Thyroid gland (tissue), 4 donors: Measurements from ENCODE around the gene POLK. TPM values are rescaled to one million over a fixed set of nuclear protein-coding genes. Genes with fewer than 3 reads are reported as not detected.
"Not testable (repeated sequence)": the region's sequence is repeated elsewhere in the genome, so short reads cannot be mapped to it uniquely, and the experiment has no call there.

ENCODE experiments used
- DNase-seq, 2 donors: peaks; one replicate each; pipeline ENCODE4 v3.0.0-alpha.2; 2019
- H3K27ac ChIP-seq, 3 donors: fragments of 200-600 bp; sonication (generic); 1 replicate in 2 of 3; 2 replicates in 1 of 3; pipeline ENCODE4 v1.5.1; 2016 to 2019; ENCODE audit warnings: mild to moderate bottlenecking in 1 of 3, moderate library complexity in 1 of 3
- H3K27me3 ChIP-seq: fragments of 200-600 bp; sonication (generic); one replicate; pipeline ENCODE4 v1.5.1; 2019
- H3K36me3 ChIP-seq, 2 donors: fragments of 200-600 bp; sonication (generic); one replicate each; pipeline ENCODE4 v1.5.1; 2016 to 2019
- H3K4me1 ChIP-seq, 2 donors: fragments of 200-600 bp; sonication (generic); one replicate each; pipeline ENCODE4 v1.5.1; 2017 to 2019
- H3K4me3 ChIP-seq, 3 donors: fragments of 200-600 bp; sonication (generic); replicated peaks in 1 of 3; 1 replicate in 2 of 3; 2 replicates in 1 of 3; pipeline ENCODE4 v1.5.1; 2016; ENCODE audit warnings: mild to moderate bottlenecking in 1 of 3
- H3K9me3 ChIP-seq: fragments of 200-600 bp; sonication (generic); one replicate; pipeline ENCODE4 v1.5.1; 2017
- CTCF ChIP-seq, 6 experiments: fragments of 200-600 bp in 3 of 6; fragments of 450-650 bp in 3 of 6; sonication (generic) in 3 of 6; IDR thresholded peaks; one replicate each; pipeline ENCODE4 v1.5.1; 2016 to 2019; ENCODE audit warnings: antibody characterized with exemption in 6 of 6, mild to moderate bottlenecking in 2 of 6, inconsistent platforms in 1 of 6, moderate library complexity in 1 of 6
- POLR2A ChIP-seq, 2 donors: fragments of 450-650 bp; IDR thresholded peaks; one replicate each; pipeline ENCODE4 v1.6.1; 2017; ENCODE audit warnings: antibody characterized with exemption in 2 of 2, mild to moderate bottlenecking in 2 of 2, moderate library complexity in 1 of 2
- WGBS, 2 donors: methylation state at CpG; one replicate each; pipeline ENCODE4 v1.1.5; 2017; 5-methylcytosine and 5-hydroxymethylcytosine counted together
- intact Hi-C: fragments of 100-400 bp; cut with DNase I; formaldehyde crosslinking; loops from one replicate; pipeline ENCODE4 v1.15.1; 2023
- total RNA-seq, 4 donors: library from RNA; depleted of rRNA; stranded (reverse); fragments of >200 nt; gene quantifications; one replicate each; pipeline ENCODE4 v1.2.3, GENCODE V29; 2016

Gene POLK
- total RNA-seq, 4 donors from 2014 or later, result 49.8 to 74.5 (median 63.3) TPM

DNA sequence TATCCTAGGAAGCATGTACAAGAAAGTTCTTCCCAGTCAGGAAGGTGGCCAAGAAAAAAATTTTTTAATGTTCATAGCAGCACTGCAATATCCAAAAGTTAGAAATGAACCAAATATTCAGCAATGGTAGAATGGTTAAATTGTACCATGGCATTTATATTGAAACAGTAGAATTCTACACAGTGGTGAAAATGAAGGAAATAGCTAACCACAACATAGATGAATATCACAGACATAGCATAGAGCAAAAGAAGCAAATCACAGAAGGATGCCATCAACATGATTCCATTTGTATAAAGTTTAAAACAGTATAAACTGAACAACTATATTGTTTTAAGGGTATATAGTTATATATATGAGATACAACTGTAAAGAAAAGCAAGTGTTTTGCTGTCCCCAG, 88.8 kb downstream of the POLK start:
- no peak for DNase-seq
- Histone ChIP-seq H3K27me3 (no peaks in the 10 kb centered on the region), H3K4me1 (no peaks in the 10 kb centered on the region), H3K4me3 (no peak overlapping the region), H3K27ac (no peak overlapping the region), H3K9me3 (no peaks in the 10 kb centered on the region), H3K36me3 (peaks cover 7 to 8% of the 10 kb centered on the region in 2 donors)
- TF ChIP-seq POLR2A (IDR thresholded peaks at IDR 0.05) (no peak), CTCF (IDR thresholded peaks at IDR 0.05) (no peak)
- intact Hi-C loops, result no loop called here

DNA sequence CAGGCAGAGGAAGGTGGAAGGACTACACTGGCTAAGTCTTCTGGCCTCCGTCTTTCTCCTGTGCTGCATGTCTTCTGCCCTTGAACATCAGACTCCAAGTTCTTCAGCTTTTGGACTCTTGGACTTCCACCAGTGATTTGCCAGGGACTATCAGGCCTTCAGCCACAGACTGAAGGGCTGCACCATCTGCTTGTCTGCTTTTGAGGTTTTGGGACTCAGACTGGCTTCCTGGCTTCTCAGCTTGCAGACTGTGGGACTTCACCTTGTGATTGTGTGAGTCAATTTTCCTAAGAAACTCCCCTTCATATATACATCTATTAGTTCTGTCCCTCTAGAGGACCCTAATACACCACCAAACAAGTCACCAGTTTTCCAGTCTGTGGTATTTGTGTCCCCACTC, 89.9 kb downstream of the POLK start:
- H3K36me3 ChIP-seq, result peaks cover 3 to 7% of the 10 kb centered on the region in 2 donors
- no peak overlapping the region for H3K27ac ChIP-seq
- intact Hi-C loops, result no loop called here
- DNase-seq, result no peak
- WGBS, 2 donors, result 100% methylated on average over 1 of the region's 1 CpG
- no peaks in the 10 kb centered on the region for H3K9me3 ChIP-seq
- no peaks in the 10 kb centered on the region for H3K27me3 ChIP-seq
- H3K4me3 ChIP-seq, result no peak overlapping the region
- TF ChIP-seq CTCF (IDR thresholded peaks at IDR 0.05) (no peak), POLR2A (IDR thresholded peaks at IDR 0.05) (no peak)
- no peaks in the 10 kb centered on the region for H3K4me1 ChIP-seq

DNA sequence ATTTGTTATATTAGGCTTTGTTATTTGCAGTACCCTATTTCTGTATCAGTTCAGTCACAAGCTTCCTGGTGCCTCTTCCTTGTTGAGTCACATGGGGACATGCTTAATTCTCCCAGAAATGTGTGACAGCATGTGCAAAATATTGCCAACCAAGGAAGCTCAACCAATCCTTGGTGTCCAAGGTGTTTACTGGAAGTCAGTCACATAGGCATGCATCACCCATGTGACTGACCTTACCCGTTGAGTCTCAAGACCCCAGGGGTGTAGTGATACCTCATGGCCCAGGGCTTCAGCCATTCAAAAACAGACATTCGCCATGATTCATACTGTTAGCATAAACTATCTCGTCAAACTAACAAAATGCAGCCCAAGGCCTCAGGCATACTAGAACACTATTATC, 90.3 kb downstream of the POLK start:
- Histone ChIP-seq H3K36me3 (peaks cover 0 to 7% of the 10 kb centered on the region in 2 donors), H3K4me3 (no peak overlapping the region), H3K4me1 (peaks cover 0 to 2% of the 10 kb centered on the region in 2 donors), H3K27ac (no peak overlapping the region), H3K27me3 (no peaks in the 10 kb centered on the region), H3K9me3 (no peaks in the 10 kb centered on the region)
- DNase-seq, result no peak
- no peak for TF ChIP-seq POLR2A (IDR thresholded peaks at IDR 0.05)
- TF ChIP-seq CTCF (IDR thresholded peaks at IDR 0.05), result no peak
- 90 to 92% methylated on average over 3 of the region's 3 CpGs for WGBS, 2 donors
- intact Hi-C loops, result no loop called here

DNA sequence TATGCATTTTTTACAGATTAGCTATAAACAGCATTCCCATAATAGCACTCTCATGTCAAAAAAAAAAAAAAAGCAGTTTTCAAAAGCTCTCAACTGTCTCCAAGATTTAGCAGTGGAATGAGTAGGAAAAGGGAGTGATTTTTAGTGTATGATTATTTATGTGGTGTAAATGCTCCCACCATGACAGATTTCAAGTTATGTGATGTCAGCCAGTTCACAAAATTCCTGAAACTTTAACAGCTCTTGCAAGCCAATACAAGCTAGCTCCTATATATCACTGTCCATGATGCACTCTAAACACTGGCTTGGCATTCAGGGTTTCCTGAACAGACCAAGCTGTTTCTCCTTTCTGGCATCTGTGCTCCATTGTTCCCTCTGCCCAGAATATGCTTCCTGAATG, 91.7 kb downstream of the POLK start:
- H3K4me3 ChIP-seq, result no peak overlapping the region
- intact Hi-C loops, result no loop called here
- no peaks in the 10 kb centered on the region for H3K27me3 ChIP-seq
- no peak overlapping the region for H3K27ac ChIP-seq
- peaks cover 0 to 7% of the 10 kb centered on the region in 2 donors for H3K36me3 ChIP-seq
- TF ChIP-seq CTCF (IDR thresholded peaks at IDR 0.05) (no peak), POLR2A (IDR thresholded peaks at IDR 0.05) (no peak)
- no peak for DNase-seq
- H3K4me1 ChIP-seq, result peaks cover 0 to 2% of the 10 kb centered on the region in 2 donors
- no peaks in the 10 kb centered on the region for H3K9me3 ChIP-seq

DNA sequence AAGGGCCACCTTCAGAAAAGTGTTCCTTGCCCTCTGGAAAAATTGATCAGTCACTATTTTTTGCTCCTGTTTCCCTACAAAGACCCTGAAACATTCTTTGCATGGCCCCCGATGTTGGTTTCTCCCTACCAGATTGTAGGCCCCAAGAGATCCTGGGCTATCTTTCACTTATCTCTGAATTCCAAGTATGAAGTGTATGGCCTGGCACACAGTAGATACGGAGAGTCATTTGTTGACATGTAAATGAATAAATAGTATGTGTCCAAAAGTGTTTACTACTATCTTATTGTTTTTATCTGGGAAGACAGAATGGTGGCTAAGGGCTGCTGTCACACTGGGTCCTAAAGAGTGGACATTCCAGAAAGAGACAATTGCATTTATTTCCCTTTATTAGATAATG, 92.1 kb downstream of the POLK start:
- Histone ChIP-seq H3K4me1 (peaks cover 0 to 2% of the 10 kb centered on the region in 2 donors), H3K27me3 (no peaks in the 10 kb centered on the region), H3K27ac (no peak overlapping the region), H3K4me3 (no peak overlapping the region), H3K36me3 (peaks cover 0 to 7% of the 10 kb centered on the region in 2 donors), H3K9me3 (no peaks in the 10 kb centered on the region)
- no peak for TF ChIP-seq POLR2A (IDR thresholded peaks at IDR 0.05)
- no peak for TF ChIP-seq CTCF (IDR thresholded peaks at IDR 0.05)
- DNase-seq, result no peak
- intact Hi-C loops, result no loop called here
- WGBS, 2 donors, result 88 to 89% methylated on average over 2 of the region's 2 CpGs

- H3K9me3 ChIP-seq, H3K27ac ChIP-seq, H3K4me3 ChIP-seq, DNase-seq, intact Hi-C loops, H3K36me3 ChIP-seq, H3K27me3 ChIP-seq: not testable (repeated sequence)
- peaks cover 9 to 21% of the 10 kb centered on the region in 2 donors for H3K4me1 ChIP-seq
- 93% methylated on average over 5 of the region's 5 CpGs for WGBS, 2 donors
Measured at GRCh38 chr5:75607341-75607740, 95.7 kb downstream of the POLK start.
